ENCODE results near the gene ZFAND5. TPM values are rescaled to one million over a fixed set of nuclear protein-coding genes. Genes with fewer than 3 reads are reported as not detected.

ZFAND5 gene
- polyA plus RNA-seq, 2 of the 4 experiments (the other 2 are of a cell fraction), result 135 to 234 TPM

- TF ChIP-seq ZNF302 (CRISPR knock-in tag; IDR thresholded peaks at IDR 0.05), result no peak
- TF ChIP-seq CHD2 (IDR thresholded peaks at IDR 0.05; ENCODE audit: low read length, partially characterized antibody), result peak; percentile 2
- TF ChIP-seq TFCP2L1 (CRISPR knock-in tag; IDR thresholded peaks at IDR 0.05), result peak; percentile 39; the same call in 1 of the 2 replicates
- no peak for TF ChIP-seq PBX3 (IDR thresholded peaks at IDR 0.05)
- no peak for TF ChIP-seq PHF8 (IDR thresholded peaks at IDR 0.05; ENCODE audit: borderline replicate concordance, low read depth)
Measured at GRCh38 chr9:72354704-72355103, 10.3 kb downstream of the ZFAND5 start (continued).

- FAIRE-seq, result no peak
- no peaks in the 10 kb centered on the region for H3K9me3 ChIP-seq
- no peak for TF ChIP-seq EHMT2 (IDR thresholded peaks at IDR 0.05; ENCODE audit: low read depth)
- TF ChIP-seq USF2 (IDR thresholded peaks at IDR 0.05), result no peak
- no peak for TF ChIP-seq RCOR1 (IDR thresholded peaks at IDR 0.05; ENCODE audit: low read depth, low read length)
- peak; percentile 84 for TF ChIP-seq TFCP2L1 (CRISPR knock-in tag; IDR thresholded peaks at IDR 0.05)
- TF ChIP-seq HMGXB4 (CRISPR knock-in tag; IDR thresholded peaks at IDR 0.05; ENCODE audit: borderline replicate concordance), result peak; percentile 69
- TF ChIP-seq HOXA7 (CRISPR knock-in tag; IDR thresholded peaks at IDR 0.05), result peak; percentile 99
- TF ChIP-seq RARB (CRISPR knock-in tag; IDR thresholded peaks at IDR 0.05), result peak; percentile 81; the same call in 1 of the 2 replicates
- TF ChIP-seq FOSL2 (IDR thresholded peaks at IDR 0.05), result no peak
- TF ChIP-seq FOSL2 (CRISPR knock-in tag; IDR thresholded peaks at IDR 0.05), result peak; percentile 13; the same call in 1 of the 2 replicates
- peak; percentile 99 for TF ChIP-seq POLR2AphosphoS2 (conservative IDR thresholded peaks at IDR 0.05; ENCODE audit: low read length)
- TF ChIP-seq ATOH8 (CRISPR knock-in tag; IDR thresholded peaks at IDR 0.05; ENCODE audit: low read depth), result peak; percentile 28; the same call in 1 of the 2 replicates
- peak; percentile 79; the same call in 1 of the 2 replicates for TF ChIP-seq TP53 (CRISPR knock-in tag; IDR thresholded peaks at IDR 0.05)
- peak; percentile 94 for TF ChIP-seq FOSB (CRISPR knock-in tag; IDR thresholded peaks at IDR 0.05)
- TF ChIP-seq EHF (CRISPR knock-in tag; IDR thresholded peaks at IDR 0.05), result peak; percentile 80
- TF ChIP-seq HOXB5 (CRISPR knock-in tag; IDR thresholded peaks at IDR 0.05), result peak; percentile 60
- peaks cover 79% of the 10 kb centered on the region for H3K4me1 ChIP-seq
- peak in 1 of 2 experiments; percentile 16; a peak in 3 of 6 replicates for ATAC-seq
- ChIA-PET CTCF (interaction anchor here (0.7 kb wide), 1 partner anchor 12 kb away, joined by 3 read pairs; no protein-coding TSS in a partner anchor), POLR2A (interaction anchor here (0.7 kb wide), 1 partner anchor 12 kb away, joined by 4 read pairs; no protein-coding TSS in a partner anchor)
- no peak overlapping the region for H3K4me3 ChIP-seq
- peak overlapping the region; percentile 49 to 71; a peak in 4 of 6 replicates for H3K27ac ChIP-seq
- H3K4me2 ChIP-seq, result peak overlapping the region; percentile 90
- 74% methylated on average over 4 of the region's 4 CpGs for WGBS (ENCODE audit: missing lambda C conversion rate)
- peak in 1 of 2 experiments; percentile 30 for DNase-seq (ENCODE audit: low read depth in 1 of 2, low spot score in 1 of 2)
Measured at GRCh38 chr9:72353455-72354116, 11.4 kb downstream of the ZFAND5 start.
